Measurements from ENCODE around the gene PCSK2.

The PCSK2 gene

DNA sequence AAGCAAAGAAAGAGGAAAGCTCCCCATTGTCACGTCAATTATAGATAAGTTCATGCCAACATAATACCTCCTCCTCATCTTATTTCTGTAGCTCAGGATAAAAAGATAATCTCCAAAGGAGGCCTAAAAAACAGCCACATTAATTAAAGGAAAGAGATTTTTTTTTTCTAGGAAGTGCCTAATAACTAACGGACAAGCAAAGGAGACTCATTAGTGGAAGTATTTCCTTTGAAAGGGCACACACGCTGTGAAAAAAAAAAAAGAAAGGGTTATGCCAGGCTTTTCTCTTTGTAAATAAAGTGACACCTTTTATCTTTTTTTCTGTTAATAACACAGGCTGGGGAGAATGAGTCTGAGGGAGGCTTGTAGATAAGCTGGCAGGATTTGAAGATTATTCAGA lies 55.7 kb downstream of the PCSK2 start:
- ChIA-PET POLR2A (no interaction called here), CTCF (interaction anchor here (0.8 to 1.4 kb wide), 4 partner anchors 9 to 479 kb away, joined by 3 read pairs; no protein-coding TSS in a partner anchor)
- DNase-seq (ENCODE audit: extremely low spot score), result no peak
- TF ChIP-seq, protein P1, sequence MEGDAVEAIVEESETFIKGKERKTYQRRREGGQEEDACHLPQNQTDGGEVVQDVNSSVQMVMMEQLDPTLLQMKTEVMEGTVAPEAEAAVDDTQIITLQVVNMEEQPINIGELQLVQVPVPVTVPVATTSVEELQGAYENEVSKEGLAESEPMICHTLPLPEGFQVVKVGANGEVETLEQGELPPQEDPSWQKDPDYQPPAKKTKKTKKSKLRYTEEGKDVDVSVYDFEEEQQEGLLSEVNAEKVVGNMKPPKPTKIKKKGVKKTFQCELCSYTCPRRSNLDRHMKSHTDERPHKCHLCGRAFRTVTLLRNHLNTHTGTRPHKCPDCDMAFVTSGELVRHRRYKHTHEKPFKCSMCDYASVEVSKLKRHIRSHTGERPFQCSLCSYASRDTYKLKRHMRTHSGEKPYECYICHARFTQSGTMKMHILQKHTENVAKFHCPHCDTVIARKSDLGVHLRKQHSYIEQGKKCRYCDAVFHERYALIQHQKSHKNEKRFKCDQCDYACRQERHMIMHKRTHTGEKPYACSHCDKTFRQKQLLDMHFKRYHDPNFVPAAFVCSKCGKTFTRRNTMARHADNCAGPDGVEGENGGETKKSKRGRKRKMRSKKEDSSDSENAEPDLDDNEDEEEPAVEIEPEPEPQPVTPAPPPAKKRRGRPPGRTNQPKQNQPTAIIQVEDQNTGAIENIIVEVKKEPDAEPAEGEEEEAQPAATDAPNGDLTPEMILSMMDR (IDR thresholded peaks at IDR 0.05; ENCODE audit: control extremely low read depth, extremely low read depth, low read depth, missing control alignments), result no peak

DNA sequence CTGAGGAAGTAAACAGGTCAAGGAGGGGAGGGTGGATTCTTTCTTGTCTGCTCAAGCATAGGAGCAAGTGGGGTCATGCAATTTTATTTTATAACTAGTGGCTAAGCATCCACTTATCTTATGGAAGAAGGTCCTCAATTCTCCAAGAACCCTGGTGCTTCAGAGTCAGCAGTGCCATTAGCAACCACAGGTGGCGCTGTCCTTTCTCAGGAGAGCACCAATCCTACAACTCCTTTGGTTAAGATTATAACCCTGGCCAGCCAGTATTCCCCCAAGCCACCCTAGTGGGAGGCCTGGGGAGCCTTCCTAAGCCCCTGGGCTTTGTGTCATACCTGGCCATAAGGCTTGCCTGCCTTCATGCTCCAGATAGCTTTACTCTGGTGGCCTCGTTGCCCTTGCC lies 60.7 kb downstream of the PCSK2 start:
- CTCF ChIA-PET, result no interaction called here
- TF ChIP-seq, protein P1 (IDR thresholded peaks at IDR 0.05; ENCODE audit: control extremely low read depth, extremely low read depth, low read depth, missing control alignments), result no peak
- POLR2A ChIA-PET, result no interaction called here
- no peak for DNase-seq (ENCODE audit: extremely low spot score)

DNA sequence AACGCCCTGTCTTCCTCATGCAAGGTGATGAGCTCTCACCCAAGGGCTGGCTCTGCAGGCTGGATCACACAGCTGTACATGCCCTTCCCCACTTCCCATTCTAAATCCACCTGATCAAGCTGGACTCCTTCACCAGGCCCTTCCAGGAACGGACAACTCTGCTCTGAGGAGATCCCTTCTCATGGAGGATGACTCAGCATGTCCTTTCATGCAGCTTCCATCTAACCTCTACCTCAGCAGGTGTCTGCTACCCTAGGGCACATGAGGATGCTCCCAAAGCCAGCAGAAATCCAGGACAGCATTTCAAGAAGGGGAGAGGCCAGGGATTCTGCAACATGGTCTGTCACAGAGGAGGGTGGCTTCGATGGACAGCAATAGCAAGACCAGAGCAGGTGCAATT lies 61.2 kb downstream of the PCSK2 start:
- TF ChIP-seq, protein P1 (IDR thresholded peaks at IDR 0.05; ENCODE audit: control extremely low read depth, extremely low read depth, low read depth, missing control alignments), result no peak
- CTCF ChIA-PET, result no interaction called here
- POLR2A ChIA-PET, result no interaction called here
- DNase-seq (ENCODE audit: extremely low spot score), result no peak

DNA sequence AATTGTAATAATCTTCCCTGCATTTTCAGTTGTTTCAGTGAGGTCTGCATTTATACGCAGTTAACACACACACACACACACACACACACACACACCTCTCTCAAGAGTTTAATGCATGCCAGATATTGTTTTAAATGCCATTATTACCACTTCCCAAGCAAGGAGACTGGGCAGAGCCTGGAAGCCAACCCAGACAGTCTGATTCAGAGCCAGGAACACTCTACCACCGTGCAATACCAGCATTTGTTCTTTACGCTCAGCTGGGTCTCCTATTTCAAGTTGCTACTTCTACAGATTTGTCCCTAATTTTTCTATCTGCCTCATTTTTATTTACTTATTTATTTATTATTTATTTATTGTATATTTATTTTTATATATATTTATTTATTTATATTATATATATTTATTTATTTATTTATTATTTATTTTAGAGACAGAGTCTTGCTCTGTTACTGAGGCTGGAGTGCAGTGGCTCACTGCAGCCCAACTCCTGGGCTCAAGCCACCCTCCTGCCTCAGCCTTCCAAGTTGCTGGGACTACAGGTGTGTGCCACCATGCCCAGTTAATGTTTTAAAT lies 68.4 kb downstream of the PCSK2 start:
- TF ChIP-seq, protein P1 (IDR thresholded peaks at IDR 0.05; ENCODE audit: control extremely low read depth, extremely low read depth, low read depth, missing control alignments), result no peak
- no peak for DNase-seq (ENCODE audit: extremely low spot score)
- POLR2A ChIA-PET, result no interaction called here
- CTCF ChIA-PET, result interaction anchor here (1.4 kb wide), 1 partner anchor 11 kb away, joined by 3 read pairs; no protein-coding TSS in a partner anchor

DNA sequence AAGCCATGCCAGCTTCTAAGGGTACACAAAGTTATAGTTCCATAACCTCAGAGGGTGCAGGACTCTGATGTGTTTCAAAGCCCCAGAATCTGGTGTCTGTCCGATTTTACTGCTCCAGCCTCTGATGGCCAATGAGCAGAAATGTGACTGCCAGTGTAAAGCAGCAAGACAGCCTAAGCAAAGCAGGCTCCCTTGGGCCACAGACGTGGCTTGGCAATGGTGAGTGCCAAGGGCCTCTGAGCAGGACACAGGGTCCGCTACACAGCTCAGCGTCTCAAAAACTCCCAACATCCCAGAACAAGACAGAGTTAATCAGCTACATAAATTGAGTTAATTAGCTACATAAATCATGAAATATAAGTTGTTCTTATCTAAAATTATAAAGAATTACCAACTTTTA lies 69.2 kb downstream of the PCSK2 start:
- POLR2A ChIA-PET, result no interaction called here
- TF ChIP-seq, protein P1 (IDR thresholded peaks at IDR 0.05; ENCODE audit: control extremely low read depth, extremely low read depth, low read depth, missing control alignments), result no peak
- CTCF ChIA-PET, result no interaction called here
- no peak for DNase-seq (ENCODE audit: extremely low spot score)

DNA sequence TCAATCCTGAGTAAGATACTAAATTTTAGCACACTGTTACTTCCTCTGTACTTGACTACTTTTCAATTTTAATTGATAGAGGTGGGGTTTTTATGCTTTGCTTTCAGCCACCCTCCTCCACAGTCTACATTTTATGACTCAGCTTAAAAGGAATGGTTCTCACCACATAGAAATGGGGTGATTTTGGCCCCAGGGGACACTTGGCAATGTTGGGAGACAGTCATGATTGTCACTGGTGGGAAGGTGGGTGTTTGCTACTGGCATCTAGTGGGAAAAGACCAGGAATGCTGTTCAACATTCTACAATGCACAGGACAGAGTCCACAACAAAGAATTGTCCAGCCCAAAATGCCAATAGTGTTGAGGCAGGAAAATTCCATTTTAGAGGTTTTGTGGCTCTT lies 71.3 kb downstream of the PCSK2 start:
- TF ChIP-seq, protein P1 (IDR thresholded peaks at IDR 0.05; ENCODE audit: control extremely low read depth, extremely low read depth, low read depth, missing control alignments), result no peak
- POLR2A ChIA-PET, result no interaction called here
- CTCF ChIA-PET, result interaction anchor here (0.9 to 1.3 kb wide), 3 partner anchors 9 to 30 kb away, joined by 3 to 4 read pairs (median 3); no protein-coding TSS in a partner anchor
- DNase-seq (ENCODE audit: extremely low spot score), result no peak

All from GM10248 (cell line).